NCI-H2171 treated with DMSO at 0.1 percent for 48 hours (cell line): ENCODE data around the gene ZNF627.
"Not testable (repeated sequence)": the region's sequence is repeated elsewhere in the genome, so short reads cannot be mapped to it uniquely, and the experiment has no call there.

Source experiments
- DNase-seq: peaks from one replicate; lab custom pipeline; 2025; lab: John Stamatoyannopoulos, UW

Gene ZNF627

GRCh38 chr19:11574689-11575088 lies 22.6 kb upstream of the ZNF627 start:
- no peak for DNase-seq

GRCh38 chr19:11576227-11576626 lies 21.1 kb upstream of the ZNF627 start:
- no peak for DNase-seq

- no peak for DNase-seq
Observed at GRCh38 chr19:11577451-11578257, 19.6 kb upstream of the ZNF627 start, which contains the start of gene ACP5. TSS of gene ACP5 (minus strand) at chr19:11577645. CDS start at chr19:11577317, 328 bp downstream.

- DNase-seq, result no peak
Observed at GRCh38 chr19:11578258-11579142, 18.8 kb upstream of the ZNF627 start.

GRCh38 chr19:11580116-11580515 lies 17.2 kb upstream of the ZNF627 start:
- DNase-seq, result no peak

GRCh38 chr19:11581740-11582139 lies 15.5 kb upstream of the ZNF627 start:
- no peak for DNase-seq

GRCh38 chr19:11586331-11586730 lies 11.0 kb upstream of the ZNF627 start:
- DNase-seq, result no peak

- DNase-seq, result peak; percentile 88
Observed at GRCh38 chr19:11587302-11587974, 9.8 kb upstream of the ZNF627 start.

- DNase-seq, result no peak
Observed at GRCh38 chr19:11587975-11588631, 9.2 kb upstream of the ZNF627 start.

GRCh38 chr19:11594084-11594483 lies 3.2 kb upstream of the ZNF627 start:
- no peak for DNase-seq

- no peak for DNase-seq
Observed at GRCh38 chr19:11596156-11596555, 1.1 kb upstream of the ZNF627 start.

GRCh38 chr19:11598103-11598483 lies 810 bp downstream of the ZNF627 start:
- no peak for DNase-seq

- no peak for DNase-seq
Observed at GRCh38 chr19:11598746-11599145, 1.5 kb downstream of the ZNF627 start.

- DNase-seq, result not testable (repeated sequence)
Observed at GRCh38 chr19:11599704-11600103, 2.4 kb downstream of the ZNF627 start.

GRCh38 chr19:11606484-11606883 lies 9.2 kb downstream of the ZNF627 start:
- no peak for DNase-seq

GRCh38 chr19:11611730-11612129 lies 14.4 kb downstream of the ZNF627 start:
- DNase-seq, result no peak

- no peak for DNase-seq
Observed at GRCh38 chr19:11612816-11613511, 15.7 kb downstream of the ZNF627 start.

- no peak for DNase-seq
Observed at GRCh38 chr19:11617180-11618062, 20.1 kb downstream of the ZNF627 start.

GRCh38 chr19:11620553-11620952 lies 23.3 kb downstream of the ZNF627 start:
- DNase-seq, result no peak

- DNase-seq, result not testable (repeated sequence)
Observed at GRCh38 chr19:11622401-11622800, 25.1 kb downstream of the ZNF627 start.
